Forelimb muscle (tissue), 1 donor: ENCODE data around the gene BRIP1. TPM values are rescaled to one million over a fixed set of nuclear protein-coding genes. Genes with fewer than 3 reads are reported as not detected.
"Not testable (repeated sequence)": the region's sequence is repeated elsewhere in the genome, so short reads cannot be mapped to it uniquely, and the experiment has no call there.

Source experiments
- DNase-seq: peaks from one replicate; pipeline ENCODE4 v3.0.0-alpha.2; 2013; ENCODE audit warnings: low read depth
- polyA plus RNA-seq: library from polyadenylated mRNA; unstranded; fragments of 120-200 nt; gene quantifications from one replicate; pipeline ENCODE4 v1.2.1, GENCODE V29; 2013; ENCODE audit not compliant: insufficient read length

Gene BRIP1
- polyA plus RNA-seq, 1 donor, result 3.8 TPM

- no peak for DNase-seq
Observed at GRCh38 chr17:61867033-61867432, 3.7 kb upstream of the BRIP1 start.

- no peak for DNase-seq
Observed at GRCh38 chr17:61863801-61864126, 436 bp upstream of the BRIP1 start.

- DNase-seq, result no peak
Observed at GRCh38 chr17:61862105-61862574, 1.2 kb downstream of the BRIP1 start.

GRCh38 chr17:61860397-61860796, 2.9 kb downstream of the BRIP1 start:
- not testable (repeated sequence) for DNase-seq

- no peak for DNase-seq
Observed at GRCh38 chr17:61856035-61856434, 7.3 kb downstream of the BRIP1 start.

- no peak for DNase-seq
Observed at GRCh38 chr17:61852857-61853256, 10.5 kb downstream of the BRIP1 start.

- no peak for DNase-seq
Observed at GRCh38 chr17:61849674-61850073, 13.7 kb downstream of the BRIP1 start.

GRCh38 chr17:61848896-61849295, 14.4 kb downstream of the BRIP1 start:
- DNase-seq, result no peak

- DNase-seq, result no peak
Observed at GRCh38 chr17:61848247-61848646, 15.1 kb downstream of the BRIP1 start.

GRCh38 chr17:61847659-61848058, 15.7 kb downstream of the BRIP1 start:
- DNase-seq, result no peak

- no peak for DNase-seq
Observed at GRCh38 chr17:61846761-61847375, 16.5 kb downstream of the BRIP1 start.

GRCh38 chr17:61846088-61846487, 17.2 kb downstream of the BRIP1 start:
- DNase-seq, result no peak

- DNase-seq, result no peak
Observed at GRCh38 chr17:61843435-61843834, 19.9 kb downstream of the BRIP1 start.

GRCh38 chr17:61842899-61843298, 20.4 kb downstream of the BRIP1 start:
- DNase-seq, result no peak

GRCh38 chr17:61839300-61839786, 24.0 kb downstream of the BRIP1 start:
- DNase-seq, result no peak

GRCh38 chr17:61837175-61838051, 25.9 kb downstream of the BRIP1 start:
- DNase-seq, result no peak

- no peak for DNase-seq
Observed at GRCh38 chr17:61836266-61837174, 26.8 kb downstream of the BRIP1 start.

- DNase-seq, result no peak
Observed at GRCh38 chr17:61835606-61836005, 27.7 kb downstream of the BRIP1 start.

GRCh38 chr17:61834610-61835009, 28.7 kb downstream of the BRIP1 start:
- no peak for DNase-seq

- DNase-seq, result no peak
Observed at GRCh38 chr17:61833536-61834193, 29.7 kb downstream of the BRIP1 start.

- DNase-seq, result no peak
Observed at GRCh38 chr17:61832463-61832862, 30.9 kb downstream of the BRIP1 start.
